HCT116 (cell line): Measurements from ENCODE around the gene CCR7.

Experiments
- POLR2AphosphoS5 ChIP-seq: IDR thresholded peaks from 2 replicates; pipeline ENCODE4 v1.6.1; 2011; ENCODE audit warnings: mild to moderate bottlenecking, low read depth, low read length, moderate library complexity
- TF ChIP-seq, protein P1 (sequence below), 3 experiments: fragments of 200-600 bp in 1 of 3; sonication (generic) in 1 of 3; IDR thresholded peaks in 2 of 3; conservative IDR thresholded peaks in 1 of 3; 2 replicates each; pipeline ENCODE4 v1.5.1; 2012 to 2017; ENCODE audit warnings: low read depth in 2 of 3, low read length in 2 of 3, antibody characterized with exemption in 1 of 3, borderline replicate concordance in 1 of 3, control low read depth in 1 of 3, mild to moderate bottlenecking in 1 of 3, mixed read lengths in 1 of 3, mixed run types in 1 of 3, moderate library complexity in 1 of 3; ENCODE audit not compliant: insufficient read depth in 1 of 3

DNA sequence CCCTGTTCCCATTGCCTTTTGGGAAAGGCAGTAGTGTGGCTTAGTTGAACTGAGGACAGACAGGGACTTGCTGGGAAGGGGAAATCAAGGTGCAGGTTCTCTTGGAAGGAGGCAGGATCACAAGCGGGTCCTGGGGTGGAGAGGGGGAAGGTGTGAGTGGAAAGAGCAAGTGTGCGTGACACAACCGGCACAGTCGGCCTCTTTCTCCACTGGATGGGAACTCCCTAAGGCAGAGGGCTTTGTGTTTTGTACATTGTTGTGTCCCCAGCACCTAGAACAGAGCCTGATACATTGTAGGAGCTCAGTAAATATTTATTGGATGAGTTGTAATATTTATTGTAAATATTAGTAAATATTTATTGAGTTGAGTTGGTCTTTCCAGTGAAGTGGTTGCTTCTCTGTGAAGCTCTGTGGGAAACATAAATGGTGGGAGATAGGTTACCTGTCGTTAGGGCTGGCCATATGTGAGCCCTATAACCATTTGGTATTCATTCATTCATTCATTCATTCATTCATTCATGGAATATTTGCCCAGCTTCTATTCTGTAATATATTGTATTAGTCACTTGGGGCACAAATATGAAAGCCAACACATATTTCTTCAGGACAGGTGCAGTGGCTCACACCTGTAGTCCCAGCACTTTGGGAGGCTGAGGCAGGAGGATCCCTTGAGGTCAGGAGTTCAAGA, 48.3 kb upstream of the CCR7 start:
- no peak for TF ChIP-seq POLR2AphosphoS5
- TF ChIP-seq, protein P1, sequence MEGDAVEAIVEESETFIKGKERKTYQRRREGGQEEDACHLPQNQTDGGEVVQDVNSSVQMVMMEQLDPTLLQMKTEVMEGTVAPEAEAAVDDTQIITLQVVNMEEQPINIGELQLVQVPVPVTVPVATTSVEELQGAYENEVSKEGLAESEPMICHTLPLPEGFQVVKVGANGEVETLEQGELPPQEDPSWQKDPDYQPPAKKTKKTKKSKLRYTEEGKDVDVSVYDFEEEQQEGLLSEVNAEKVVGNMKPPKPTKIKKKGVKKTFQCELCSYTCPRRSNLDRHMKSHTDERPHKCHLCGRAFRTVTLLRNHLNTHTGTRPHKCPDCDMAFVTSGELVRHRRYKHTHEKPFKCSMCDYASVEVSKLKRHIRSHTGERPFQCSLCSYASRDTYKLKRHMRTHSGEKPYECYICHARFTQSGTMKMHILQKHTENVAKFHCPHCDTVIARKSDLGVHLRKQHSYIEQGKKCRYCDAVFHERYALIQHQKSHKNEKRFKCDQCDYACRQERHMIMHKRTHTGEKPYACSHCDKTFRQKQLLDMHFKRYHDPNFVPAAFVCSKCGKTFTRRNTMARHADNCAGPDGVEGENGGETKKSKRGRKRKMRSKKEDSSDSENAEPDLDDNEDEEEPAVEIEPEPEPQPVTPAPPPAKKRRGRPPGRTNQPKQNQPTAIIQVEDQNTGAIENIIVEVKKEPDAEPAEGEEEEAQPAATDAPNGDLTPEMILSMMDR (IDR thresholded peaks at IDR 0.05 in 2 of 3, conservative IDR thresholded peaks at IDR 0.05 in 1 of 3; ENCODE audit: borderline replicate concordance in 1 of 3, insufficient read depth in 1 of 3, low read depth in 2 of 3, low read length in 2 of 3), result no peak
